Heart left ventricle (tissue), 13 donors: Measurements from ENCODE around the gene C5.

Source experiments
- CTCF ChIP-seq, 12 donors: fragments of 200-600 bp; sonication (generic) in 4 of 12; IDR thresholded peaks; one replicate each; pipeline versions ENCODE4 v1.5.0 to v1.8.0; 2018 to 2022; ENCODE audit warnings: antibody characterized with exemption in 12 of 12, mild to moderate bottlenecking in 5 of 12
- POLR2A ChIP-seq, 2 donors: fragments of 450-650 bp; IDR thresholded peaks; one replicate each; pipeline ENCODE4 v1.6.1; 2017; ENCODE audit warnings: antibody characterized with exemption in 2 of 2, mild to moderate bottlenecking in 2 of 2, moderate library complexity in 2 of 2
- donor health status: ischemic (EF 13 %, LVEDD 7.1; RV severe dilation, severe dysfunction).
- donor health status: DM: no; HTN: yes; CAD: no.
- donor health status: DM: no; HTN: no; CAD: no.
- donor health status: ischemic (EF 25% LVEDD 6.9; RV normal size, moderate dysfunction).
- donor health status: ischemic (EF 25% LVEDD 5.7; RV mildly dilated, moderate dysfunction).
- donor health status: ischemic (EF 35%, LVEDD 5.7; RV mildly dilated, moderate dysfunction).
- donor health status: nonischemic (EF 11% LVEDD 7.7; RV severe dilation, severe dysfunction).
- donor health status: DM: yes; HTN: yes; CAD: no.
- donor health status: PGD.
- donor health status: ischemic (EF 29% LVEDD 5.4; RV normal size, mild dysfunction).
- donor health status: nonischemic (EF 23%, LVEDD 6.1; RV moderate dilation, normal function).

- TF ChIP-seq CTCF (IDR thresholded peaks at IDR 0.05), result no peak
- TF ChIP-seq POLR2A (IDR thresholded peaks at IDR 0.05), result no peak
These were observed 101.3 kb downstream of the C5 start for GRCh38 chr9:120948824-120949223.
